ENCODE results near the gene B4GALNT3.
"Not testable (repeated sequence)": the region's sequence is repeated elsewhere in the genome, so short reads cannot be mapped to it uniquely, and the experiment has no call there.

Gene B4GALNT3

GRCh38 chr12:459430-460258, at the start of gene B4GALNT3:
B4GALNT3 (plus strand) TSS chr12:459939; CDS start chr12:460377, 438 bp downstream.
- peak; percentile 35 for DNase-seq

GRCh38 chr12:414859-415258, 44.9 kb upstream of the B4GALNT3 start:
- no peak for DNase-seq

GRCh38 chr12:418432-418831, 41.3 kb upstream of the B4GALNT3 start:
- DNase-seq, result no peak

GRCh38 chr12:422526-422925, 37.2 kb upstream of the B4GALNT3 start:
- no peak for DNase-seq

GRCh38 chr12:435737-436136, 24.0 kb upstream of the B4GALNT3 start:
- DNase-seq, result not testable (repeated sequence)

- peak; percentile 43 for DNase-seq
Measured at GRCh38 chr12:442235-442884, 17.4 kb upstream of the B4GALNT3 start.

GRCh38 chr12:447141-447540, 12.6 kb upstream of the B4GALNT3 start:
- no peak for DNase-seq

GRCh38 chr12:449203-449602, 10.5 kb upstream of the B4GALNT3 start:
- DNase-seq, result no peak

GRCh38 chr12:450438-450837, 9.3 kb upstream of the B4GALNT3 start:
- no peak for DNase-seq

- DNase-seq, result peak; percentile 60
Measured at GRCh38 chr12:452667-453210, 7.0 kb upstream of the B4GALNT3 start.

GRCh38 chr12:454833-455232, 4.9 kb upstream of the B4GALNT3 start:
- DNase-seq, result no peak

- no peak for DNase-seq
Measured at GRCh38 chr12:455821-456220, 3.9 kb upstream of the B4GALNT3 start.

GRCh38 chr12:457676-458075, 2.1 kb upstream of the B4GALNT3 start:
- DNase-seq, result no peak

- DNase-seq, result no peak
Measured at GRCh38 chr12:459050-459429, 699 bp upstream of the B4GALNT3 start.

GRCh38 chr12:460261-461230, 807 bp downstream of the B4GALNT3 start:
- peak; percentile 38 for DNase-seq

- no peak for DNase-seq
Measured at GRCh38 chr12:461425-461824, 1.7 kb downstream of the B4GALNT3 start.

GRCh38 chr12:462936-463705, 3.4 kb downstream of the B4GALNT3 start:
- no peak for DNase-seq

- DNase-seq, result no peak
Measured at GRCh38 chr12:464484-465267, 4.9 kb downstream of the B4GALNT3 start.

- DNase-seq, result no peak
Measured at GRCh38 chr12:466039-466438, 6.3 kb downstream of the B4GALNT3 start.

- DNase-seq, result no peak
Measured at GRCh38 chr12:466762-467161, 7.0 kb downstream of the B4GALNT3 start.

- DNase-seq, result no peak
Measured at GRCh38 chr12:467591-467990, 7.9 kb downstream of the B4GALNT3 start.

All from activated CD4-positive, alpha-beta T cell treated with anti-CD3 and anti-CD28 coated beads, Interleukin-2, amount 50 U/mL, for 1 hour (primary cell).